Suprapubic skin (tissue), 4 donors: Measurements from ENCODE around the gene SSNA1. TPM values are rescaled to one million over a fixed set of nuclear protein-coding genes. Genes with fewer than 3 reads are reported as not detected.

ENCODE experiments used
- DNase-seq, 2 donors: peaks; one replicate each; pipeline ENCODE4 v3.0.0-alpha.2; 2019; ENCODE audit warnings: low spot score in 2 of 2
- H3K27ac ChIP-seq: fragments of 200-600 bp; sonication (generic); one replicate; pipeline ENCODE4 v1.5.1; 2019
- H3K27me3 ChIP-seq: fragments of 200-600 bp; sonication (generic); one replicate; pipeline ENCODE4 v1.5.1; 2019
- H3K36me3 ChIP-seq: fragments of 200-600 bp; sonication (generic); one replicate; pipeline ENCODE4 v1.5.1; 2019
- H3K4me1 ChIP-seq: fragments of 200-600 bp; sonication (generic); one replicate; pipeline ENCODE4 v1.5.1; 2019
- H3K4me3 ChIP-seq: fragments of 200-600 bp; sonication (generic); one replicate; pipeline ENCODE4 v1.5.1; 2019; ENCODE audit warnings: mild to moderate bottlenecking
- H3K9me3 ChIP-seq: fragments of 200-600 bp; sonication (generic); one replicate; pipeline ENCODE4 v1.5.1; 2019
- EP300 ChIP-seq: sonication (generic); formaldehyde crosslinking; IDR thresholded peaks from one replicate; pipeline ENCODE4 v1.6.1; 2017; ENCODE audit warnings: antibody characterized with exemption
- POLR2A ChIP-seq, 2 donors: fragments of 450-650 bp; IDR thresholded peaks; one replicate each; pipeline ENCODE4 v1.6.1; 2017; ENCODE audit warnings: antibody characterized with exemption in 2 of 2, mild to moderate bottlenecking in 2 of 2, moderate library complexity in 2 of 2
- POLR2AphosphoS5 ChIP-seq, 3 donors: sonication (generic); formaldehyde crosslinking; IDR thresholded peaks; one replicate each; pipeline ENCODE4 v1.6.1; 2017; ENCODE audit warnings: antibody characterized with exemption in 3 of 3
- WGBS: methylation state at CpG from one replicate; pipeline ENCODE4 v1.1.5; 2018; 5-methylcytosine and 5-hydroxymethylcytosine counted together
- total RNA-seq, 4 donors: library from RNA; depleted of rRNA; stranded (reverse); fragments of >200 nt; gene quantifications; one replicate each; pipeline ENCODE4 v1.1.0, GENCODE V29; 2016
- TF ChIP-seq, protein P1 (sequence below), 2 donors: fragments of 200-600 bp in 1 of 2; fragments of 450-650 bp in 1 of 2; sonication (generic) in 1 of 2; IDR thresholded peaks; one replicate each; pipeline ENCODE4 v1.5.1; 2016 to 2019; ENCODE audit warnings: antibody characterized with exemption in 2 of 2, mild to moderate bottlenecking in 1 of 2, moderate library complexity in 1 of 2

SSNA1 gene
- total RNA-seq, 4 donors from 2014 or later: 45.9 to 72.0 (median 71.1) TPM

DNA sequence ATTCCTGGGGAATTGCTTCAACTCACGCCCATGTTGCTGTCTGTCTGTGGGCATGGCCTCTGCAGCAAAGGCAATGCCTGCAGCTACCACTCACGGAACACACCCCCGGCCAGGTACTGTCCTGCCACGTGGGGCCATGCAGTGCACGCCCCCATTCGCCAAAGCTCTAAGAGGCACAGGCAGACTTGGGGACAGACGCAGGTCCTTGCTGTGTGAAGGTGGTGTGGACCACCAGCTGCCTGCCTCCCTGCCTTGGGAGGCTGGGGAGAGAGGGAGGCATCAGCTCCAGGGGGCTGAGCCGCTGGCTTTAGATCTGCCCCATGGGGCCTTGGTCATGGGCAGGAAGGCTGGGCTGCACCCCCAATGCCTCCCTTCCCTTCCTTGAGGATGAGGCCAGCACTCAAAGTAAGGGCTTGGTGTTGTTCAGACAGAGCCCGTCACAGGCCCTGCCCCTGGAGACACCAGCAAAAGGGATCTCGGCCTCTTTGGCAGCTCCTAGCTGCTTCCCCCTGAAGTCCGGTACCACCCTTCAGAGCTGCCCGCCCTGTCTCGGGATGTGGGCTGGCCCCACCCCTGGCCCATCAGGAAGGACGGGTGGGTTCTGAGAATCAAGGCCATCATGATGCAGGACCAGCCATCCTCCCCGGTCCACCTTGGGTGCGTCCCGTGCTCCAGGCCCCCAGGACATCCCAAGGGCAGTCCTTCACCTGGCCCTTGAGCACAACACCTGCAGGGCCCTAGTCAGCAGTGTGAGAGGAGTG lies 47.2 kb upstream of the SSNA1 start:
- TF ChIP-seq POLR2AphosphoS5 (IDR thresholded peaks at IDR 0.05): no peak
- no peak for TF ChIP-seq POLR2A (IDR thresholded peaks at IDR 0.05)
- TF ChIP-seq, protein P1, sequence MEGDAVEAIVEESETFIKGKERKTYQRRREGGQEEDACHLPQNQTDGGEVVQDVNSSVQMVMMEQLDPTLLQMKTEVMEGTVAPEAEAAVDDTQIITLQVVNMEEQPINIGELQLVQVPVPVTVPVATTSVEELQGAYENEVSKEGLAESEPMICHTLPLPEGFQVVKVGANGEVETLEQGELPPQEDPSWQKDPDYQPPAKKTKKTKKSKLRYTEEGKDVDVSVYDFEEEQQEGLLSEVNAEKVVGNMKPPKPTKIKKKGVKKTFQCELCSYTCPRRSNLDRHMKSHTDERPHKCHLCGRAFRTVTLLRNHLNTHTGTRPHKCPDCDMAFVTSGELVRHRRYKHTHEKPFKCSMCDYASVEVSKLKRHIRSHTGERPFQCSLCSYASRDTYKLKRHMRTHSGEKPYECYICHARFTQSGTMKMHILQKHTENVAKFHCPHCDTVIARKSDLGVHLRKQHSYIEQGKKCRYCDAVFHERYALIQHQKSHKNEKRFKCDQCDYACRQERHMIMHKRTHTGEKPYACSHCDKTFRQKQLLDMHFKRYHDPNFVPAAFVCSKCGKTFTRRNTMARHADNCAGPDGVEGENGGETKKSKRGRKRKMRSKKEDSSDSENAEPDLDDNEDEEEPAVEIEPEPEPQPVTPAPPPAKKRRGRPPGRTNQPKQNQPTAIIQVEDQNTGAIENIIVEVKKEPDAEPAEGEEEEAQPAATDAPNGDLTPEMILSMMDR (IDR thresholded peaks at IDR 0.05): no peak
- TF ChIP-seq EP300: no peak
- H3K27me3 ChIP-seq: peaks cover 91% of the 10 kb centered on the region

DNA sequence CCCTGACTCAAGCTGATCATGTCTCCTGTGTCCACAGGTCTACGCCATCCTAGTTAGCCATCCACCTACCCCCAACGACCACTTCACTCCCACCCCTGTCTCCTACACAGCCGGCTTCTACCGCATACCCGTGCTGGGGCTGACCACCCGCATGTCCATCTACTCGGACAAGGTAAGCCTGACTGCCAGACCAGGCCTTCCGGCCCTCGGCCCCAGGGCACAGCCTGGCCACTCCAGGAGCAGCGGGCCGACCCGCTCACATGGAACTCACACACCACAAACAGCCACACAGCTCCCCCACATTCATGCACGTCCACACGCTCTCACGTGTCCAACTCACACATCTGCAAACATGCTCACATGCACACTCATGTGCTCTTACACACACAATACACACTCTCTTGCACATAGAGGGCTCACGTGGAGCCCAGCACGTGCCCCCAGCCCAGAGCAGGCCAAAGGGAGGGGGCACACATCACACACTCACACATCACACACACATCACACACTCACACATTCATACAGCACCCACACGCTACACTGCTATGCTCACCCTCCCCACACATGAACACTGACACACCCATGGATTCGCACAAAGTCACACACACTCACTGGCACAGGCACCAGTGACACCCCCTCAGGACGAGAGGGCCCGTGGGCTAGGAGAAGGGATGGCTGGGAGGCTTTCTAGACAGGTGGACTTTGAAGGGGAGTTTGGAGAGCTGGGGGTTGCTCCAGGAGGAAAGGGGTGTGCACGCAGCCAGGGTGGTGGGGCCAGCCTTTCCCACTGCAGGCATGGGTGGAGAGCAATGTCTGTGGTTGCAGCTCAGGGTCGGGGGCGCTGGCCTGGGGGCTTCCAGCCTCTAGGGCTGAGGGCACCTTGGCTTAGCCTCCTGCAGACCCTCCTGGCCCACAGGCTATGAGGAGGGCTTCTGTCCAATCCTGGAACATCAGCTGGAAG lies 46.2 kb upstream of the SSNA1 start:
- 74% methylated on average over 22 of the region's 24 CpGs for WGBS
- H3K36me3 ChIP-seq: no peaks in the 10 kb centered on the region
- no peak overlapping the region for H3K27ac ChIP-seq
- no peaks in the 10 kb centered on the region for H3K9me3 ChIP-seq
- no peak for DNase-seq
- H3K4me3 ChIP-seq: no peak overlapping the region
- TF ChIP-seq, protein P1 (IDR thresholded peaks at IDR 0.05): no peak
- TF ChIP-seq POLR2A (IDR thresholded peaks at IDR 0.05): no peak
- TF ChIP-seq EP300: no peak
- TF ChIP-seq POLR2AphosphoS5 (IDR thresholded peaks at IDR 0.05): no peak
- H3K4me1 ChIP-seq: peaks cover 11% of the 10 kb centered on the region
- peaks cover 91% of the 10 kb centered on the region for H3K27me3 ChIP-seq

More for the DNA sequence above, 47.2 kb upstream of the SSNA1 start:
- WGBS: 66% methylated on average over 6 of the region's 17 CpGs
- H3K9me3 ChIP-seq: no peaks in the 10 kb centered on the region
- no peak for DNase-seq
- no peak overlapping the region for H3K4me3 ChIP-seq
- H3K27ac ChIP-seq: no peak overlapping the region
- H3K36me3 ChIP-seq: no peaks in the 10 kb centered on the region
- H3K4me1 ChIP-seq: peaks cover 14% of the 10 kb centered on the region

DNA sequence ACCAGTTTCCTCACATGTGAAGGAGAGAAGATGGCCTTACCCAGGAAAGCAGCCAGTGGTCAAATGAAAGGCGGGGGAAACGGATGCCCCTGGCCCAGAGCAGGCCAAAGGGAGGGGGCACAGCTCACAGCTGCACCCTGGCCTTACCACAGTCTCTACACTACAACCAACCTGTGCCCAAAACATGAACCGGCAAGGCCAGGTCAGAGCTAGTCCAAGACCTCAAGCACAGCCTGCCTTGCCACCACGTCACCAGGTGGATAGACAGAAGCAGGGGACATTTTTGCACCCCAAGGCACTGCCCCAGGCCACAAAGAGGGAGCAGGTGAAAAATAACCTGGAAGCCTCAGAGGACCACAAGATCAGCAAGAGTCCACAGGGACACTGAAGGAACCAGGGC lies 45.0 kb upstream of the SSNA1 start:
- WGBS: 49% methylated on average over 4 of the region's 4 CpGs
- TF ChIP-seq EP300 (no peak), POLR2A (IDR thresholded peaks at IDR 0.05) (no peak), POLR2AphosphoS5 (IDR thresholded peaks at IDR 0.05) (no peak)
- TF ChIP-seq, protein P1 (IDR thresholded peaks at IDR 0.05): no peak

DNA sequence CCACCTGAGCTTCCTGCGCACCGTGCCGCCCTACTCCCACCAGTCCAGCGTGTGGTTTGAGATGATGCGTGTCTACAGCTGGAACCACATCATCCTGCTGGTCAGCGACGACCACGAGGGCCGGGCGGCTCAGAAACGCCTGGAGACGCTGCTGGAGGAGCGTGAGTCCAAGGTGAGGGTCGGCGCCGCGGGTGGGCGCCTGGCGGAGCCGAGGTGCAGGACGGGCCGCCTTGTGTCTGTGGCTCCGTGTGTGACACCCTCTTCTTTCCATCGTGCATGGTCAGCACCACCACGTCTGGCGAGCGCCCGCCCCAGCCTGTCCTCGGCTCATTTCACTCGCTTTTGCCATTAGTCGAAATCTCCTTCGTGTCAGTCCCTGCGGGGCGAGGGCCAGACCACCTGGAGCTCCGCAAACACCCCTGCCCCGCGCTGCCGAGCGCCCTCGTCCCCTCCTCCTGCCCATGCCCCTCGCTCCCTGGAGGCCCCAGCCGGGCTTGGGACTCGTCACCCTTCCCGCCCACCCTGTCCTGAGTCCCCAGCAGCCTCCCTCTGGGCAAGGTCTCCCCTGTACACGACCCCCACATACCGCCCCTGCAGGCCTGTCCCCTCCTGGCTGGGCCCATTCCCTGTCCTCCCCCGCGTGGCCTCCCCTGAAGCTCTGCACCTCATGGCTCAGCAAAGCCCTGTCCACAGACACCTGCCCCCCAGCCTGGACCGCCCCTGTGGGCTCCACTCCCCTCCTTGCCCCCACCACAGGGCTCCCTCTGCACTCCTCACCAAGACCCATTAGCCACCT lies 42.5 kb upstream of the SSNA1 start:
- Histone ChIP-seq H3K9me3 (no peaks in the 10 kb centered on the region), H3K27ac (no peak overlapping the region), H3K4me1 (no peaks in the 10 kb centered on the region), H3K27me3 (peaks cover 70% of the 10 kb centered on the region), H3K36me3 (no peaks in the 10 kb centered on the region), H3K4me3 (no peak overlapping the region)
- no peak for DNase-seq
- 62% methylated on average over 26 of the region's 49 CpGs for WGBS
- TF ChIP-seq, protein P1 (IDR thresholded peaks at IDR 0.05): no peak
- no peak for TF ChIP-seq EP300
- TF ChIP-seq POLR2AphosphoS5 (IDR thresholded peaks at IDR 0.05): no peak
- no peak for TF ChIP-seq POLR2A (IDR thresholded peaks at IDR 0.05)

More for the DNA sequence above, 45.0 kb upstream of the SSNA1 start:
- no peak for DNase-seq
- H3K36me3 ChIP-seq: no peaks in the 10 kb centered on the region
- peaks cover 11% of the 10 kb centered on the region for H3K4me1 ChIP-seq
- H3K9me3 ChIP-seq: no peaks in the 10 kb centered on the region
- H3K27me3 ChIP-seq: peaks cover 91% of the 10 kb centered on the region
- H3K27ac ChIP-seq: no peak overlapping the region
- no peak overlapping the region for H3K4me3 ChIP-seq
